Amniotic stem cell (primary cell): Measurements from ENCODE around the gene SLBP.
A peak's percentile ranks its signal among the peaks of the same experiment; 100 is the strongest.

Source experiments
- DNase-seq: peaks from one replicate; lab custom pipeline; 2025; lab: John Stamatoyannopoulos, UW

SLBP gene

DNA sequence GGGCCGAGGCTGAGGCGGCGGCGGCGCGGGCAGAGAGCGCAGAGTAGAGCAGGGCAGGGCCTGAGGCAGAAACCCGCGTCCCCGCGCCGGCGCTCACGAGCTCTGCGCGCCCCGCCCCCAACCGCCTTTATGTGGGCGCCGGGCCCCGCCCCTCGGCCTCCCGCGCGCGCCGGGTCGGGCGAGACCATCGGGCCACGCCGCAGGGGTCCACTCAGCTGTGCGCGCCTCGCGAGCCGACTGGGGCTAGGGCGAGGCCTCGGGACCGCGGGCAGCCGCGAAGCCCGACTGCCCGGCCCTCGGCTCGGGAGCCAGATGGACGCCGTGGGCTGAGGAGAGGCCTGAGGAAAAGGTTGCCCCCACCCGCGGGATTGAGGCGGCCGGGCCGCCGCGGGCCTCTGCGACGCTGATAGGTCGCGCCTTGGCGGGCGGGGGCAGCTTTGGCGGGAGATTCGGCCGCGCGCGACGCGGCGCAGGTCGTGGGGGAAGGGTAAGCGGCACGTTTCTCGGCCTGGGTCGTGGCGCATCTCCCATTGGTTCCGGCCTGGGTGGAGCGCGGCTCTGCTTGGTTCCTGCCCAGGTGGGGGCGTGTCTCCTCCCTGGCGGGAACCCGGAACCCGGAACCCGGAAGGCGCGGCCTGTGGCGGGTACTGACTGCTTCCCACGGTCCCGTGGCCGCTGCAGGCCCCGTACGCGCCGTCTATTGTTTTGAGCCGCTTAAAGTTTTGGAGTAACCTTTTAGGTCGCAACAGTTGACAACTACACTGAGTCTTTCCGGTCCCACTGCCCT is at the start of gene SLBP:
TSS of gene SLBP (minus strand) at position 104 of the 787 bp plus-strand sequence. CDS start 131 bp downstream, outside the sequence.
- DNase-seq: peak; percentile 80

DNA sequence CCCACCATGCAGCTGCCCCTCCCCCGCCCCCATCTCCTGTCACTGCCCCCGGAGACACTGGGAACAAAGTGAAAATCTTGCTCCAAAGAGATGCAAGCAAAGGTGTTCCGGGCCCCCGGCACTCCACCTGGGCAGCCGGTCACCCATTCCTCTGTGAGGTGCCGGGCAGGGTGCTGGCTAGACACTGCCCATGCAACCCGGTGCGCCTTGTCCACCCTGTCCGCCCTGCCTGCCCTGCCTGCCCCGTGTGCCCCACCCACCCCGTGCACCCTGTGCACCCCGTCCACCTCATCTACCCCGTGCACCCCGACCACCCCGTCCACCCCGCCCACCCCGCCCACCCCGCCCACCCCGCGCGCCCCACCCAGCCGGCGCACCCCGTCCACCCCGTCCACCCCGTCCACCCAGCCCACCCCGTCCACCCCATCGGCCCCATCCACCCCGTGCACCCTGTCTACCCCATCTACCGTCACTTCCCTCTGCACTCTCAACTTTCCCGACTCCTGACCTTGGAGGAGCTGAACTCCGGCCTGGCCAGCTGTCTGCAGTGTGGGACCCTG is 49.1 kb upstream of the SLBP start:
- no peak for DNase-seq

DNA sequence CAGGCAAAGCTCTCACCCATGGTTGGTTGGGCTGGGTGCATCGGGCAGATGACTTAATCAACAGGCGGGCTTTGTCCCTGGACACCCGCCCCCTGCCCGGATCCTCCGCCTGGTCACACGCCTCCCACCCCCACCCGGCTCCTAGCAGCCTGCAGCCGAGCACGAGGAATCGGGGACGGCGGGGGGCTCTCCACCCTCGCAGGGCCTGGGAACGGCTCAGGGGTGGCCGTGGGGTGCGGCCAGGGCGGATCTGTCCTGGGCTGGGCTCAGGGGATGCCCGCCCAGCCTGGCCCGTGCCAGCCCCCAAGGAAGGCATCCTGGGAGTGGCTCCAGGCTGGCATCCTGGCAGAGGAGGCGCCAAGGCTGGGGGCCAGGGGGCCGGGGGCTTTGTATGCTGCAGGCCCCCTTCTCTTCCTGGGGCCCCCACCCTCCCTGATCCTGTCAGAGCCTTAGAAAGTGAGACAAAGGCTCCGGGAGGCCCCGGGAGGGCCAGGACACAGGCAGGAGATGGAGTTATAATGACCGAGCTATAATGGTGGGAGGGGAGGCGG is 48.5 kb upstream of the SLBP start:
- no peak for DNase-seq

DNA sequence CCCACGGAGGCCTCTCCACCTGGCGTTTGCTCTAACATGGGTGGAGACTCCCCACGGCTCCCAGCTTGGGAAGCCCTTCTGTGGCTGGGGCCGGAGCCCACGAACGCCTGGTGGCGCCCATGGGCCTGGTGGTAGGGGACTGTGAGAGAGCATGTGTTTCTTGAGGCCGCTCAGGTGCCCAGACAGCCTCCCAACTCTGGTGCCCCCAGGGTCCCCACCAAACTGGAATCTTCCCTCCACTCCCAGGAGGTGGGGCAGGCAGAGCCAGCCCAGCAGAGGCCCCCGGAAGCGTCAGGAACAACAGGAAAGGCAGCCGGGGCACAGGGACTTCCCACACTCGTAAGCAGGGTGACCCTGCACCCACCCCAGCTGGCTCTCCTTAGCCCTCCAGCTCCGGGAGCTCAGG is 47.7 kb upstream of the SLBP start:
- no peak for DNase-seq

DNA sequence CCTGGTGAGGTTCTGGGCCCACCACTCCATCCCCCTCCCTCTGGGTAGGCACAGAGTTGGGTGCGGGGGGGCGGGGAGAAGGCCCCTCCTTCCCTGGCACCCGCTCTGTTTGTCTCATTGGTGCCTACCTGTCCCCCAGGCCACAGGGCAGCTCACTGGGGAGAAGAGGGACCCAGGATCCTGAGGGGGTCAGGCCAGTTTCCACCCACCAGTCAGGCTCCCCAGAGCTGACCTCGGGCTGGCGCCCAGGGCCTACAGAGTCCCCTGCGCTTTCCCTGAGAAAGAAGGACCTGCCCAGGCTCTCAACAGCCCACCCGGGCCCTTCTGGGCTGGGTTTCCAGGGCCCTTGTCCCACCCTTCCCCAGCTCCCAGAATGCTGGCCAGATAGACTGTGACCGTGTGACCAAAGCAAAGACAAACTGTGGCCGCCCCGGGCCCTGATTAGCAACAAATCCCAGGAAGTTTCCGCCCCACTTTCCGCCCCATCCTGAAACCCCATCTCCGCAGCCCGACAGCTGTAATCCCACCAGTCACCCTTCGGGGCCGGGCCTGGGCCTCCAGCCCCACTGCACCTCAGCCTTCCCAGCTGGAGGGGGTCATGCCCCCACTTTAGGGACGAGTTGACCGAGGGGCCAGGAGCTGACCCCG is 47.2 kb upstream of the SLBP start:
- no peak for DNase-seq

DNA sequence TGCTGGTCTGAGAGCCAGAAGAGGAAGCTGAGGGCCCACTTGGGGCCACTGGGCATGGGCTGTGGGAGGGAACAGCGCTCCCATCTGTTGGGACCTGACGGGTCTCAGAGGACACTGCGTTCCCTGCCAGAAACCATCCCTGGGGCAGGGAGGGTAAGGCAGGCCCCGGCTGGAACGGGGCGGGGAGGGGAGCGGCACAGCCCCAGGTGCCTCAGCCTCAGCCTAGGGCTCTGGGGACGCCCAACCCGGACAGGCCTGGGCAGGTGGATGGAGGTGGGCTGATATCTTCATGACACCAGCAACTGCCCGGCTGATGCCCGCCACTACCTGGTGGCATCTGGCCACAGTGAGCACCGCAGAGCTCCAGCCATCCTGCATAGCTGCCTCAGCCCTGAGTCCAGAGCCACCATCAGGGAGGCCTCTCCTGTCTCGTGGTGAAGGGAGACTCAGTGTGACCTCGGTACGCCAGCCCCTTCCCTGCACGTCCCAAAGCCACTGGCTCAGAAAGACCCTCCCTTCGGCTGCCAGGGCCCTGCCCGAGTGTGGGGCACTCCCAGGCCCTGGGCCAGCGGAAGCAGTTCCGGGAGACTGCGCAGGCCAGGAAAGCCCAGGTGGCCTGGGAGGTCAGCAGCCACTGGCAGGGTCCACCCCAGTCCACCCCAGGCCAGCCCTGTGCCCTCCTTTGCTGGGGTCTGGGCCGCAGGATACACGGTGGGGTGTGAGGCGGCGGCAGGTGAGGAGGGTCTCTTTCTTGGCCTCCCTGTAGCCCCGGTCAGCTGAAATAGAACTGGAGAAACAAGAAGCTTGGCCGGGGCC is 46.4 kb upstream of the SLBP start:
- no peak for DNase-seq

DNA sequence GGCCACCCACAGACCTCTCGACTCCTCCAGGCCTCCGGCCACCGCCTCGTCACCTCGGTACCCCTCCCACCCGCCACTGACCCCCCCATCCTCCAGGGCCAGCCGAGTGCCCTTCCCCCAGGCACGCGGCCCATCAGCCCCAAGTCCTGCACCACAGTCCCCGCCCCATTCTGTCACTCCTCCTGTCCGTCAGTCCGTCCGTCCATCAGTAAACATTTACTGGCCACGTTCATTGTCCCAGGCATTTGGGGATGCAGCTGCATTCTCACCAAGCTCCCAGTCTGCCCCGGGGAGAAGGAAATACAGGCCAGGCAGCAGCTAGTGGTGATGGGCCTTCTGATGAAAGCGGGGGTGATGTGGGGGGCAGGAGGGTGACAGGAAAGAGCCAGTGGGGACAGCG is 45.7 kb upstream of the SLBP start:
- no peak for DNase-seq

DNA sequence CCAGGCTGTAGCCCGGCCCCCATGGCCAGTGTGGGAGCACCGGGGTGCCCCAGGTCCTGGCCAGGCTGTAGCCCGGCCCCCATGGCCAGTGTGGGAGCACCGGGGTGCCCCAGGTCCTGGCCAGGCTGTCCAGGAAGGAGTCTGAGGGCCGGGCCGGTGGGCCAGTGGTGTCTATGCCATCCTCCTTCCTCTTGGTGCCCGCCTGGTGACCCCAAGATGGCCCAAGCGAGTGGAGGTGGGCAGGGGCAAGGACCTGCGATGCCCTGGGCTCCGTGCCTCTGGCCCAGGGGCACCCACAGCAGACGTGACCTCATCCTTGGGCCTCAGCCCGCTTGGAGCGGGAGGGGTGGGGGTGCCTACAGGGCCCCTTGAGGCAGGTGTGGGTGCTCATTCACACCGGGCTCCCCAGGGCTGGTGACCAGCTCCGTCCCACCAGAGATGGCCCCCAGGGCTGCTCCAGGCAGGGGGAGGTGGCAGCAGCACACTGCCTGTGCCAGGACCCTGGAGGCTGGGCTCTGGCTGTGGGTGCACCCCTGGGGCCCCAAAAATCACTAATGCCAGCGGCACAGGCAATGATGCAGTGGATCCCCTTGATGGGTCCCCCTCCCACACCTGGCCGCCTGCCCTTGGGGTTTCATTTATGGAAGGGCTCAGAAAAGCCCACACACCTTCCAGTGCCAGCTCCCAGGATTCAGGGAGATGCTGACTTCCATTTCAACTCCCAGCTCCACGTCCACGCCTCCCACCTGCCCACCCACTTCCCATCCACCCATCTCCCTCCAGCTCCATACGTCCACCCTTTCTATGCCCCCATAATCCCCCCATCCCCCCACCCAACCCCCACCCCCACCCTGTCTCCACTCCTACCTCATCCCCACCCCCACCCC is 45.0 kb upstream of the SLBP start:
- DNase-seq: no peak

DNA sequence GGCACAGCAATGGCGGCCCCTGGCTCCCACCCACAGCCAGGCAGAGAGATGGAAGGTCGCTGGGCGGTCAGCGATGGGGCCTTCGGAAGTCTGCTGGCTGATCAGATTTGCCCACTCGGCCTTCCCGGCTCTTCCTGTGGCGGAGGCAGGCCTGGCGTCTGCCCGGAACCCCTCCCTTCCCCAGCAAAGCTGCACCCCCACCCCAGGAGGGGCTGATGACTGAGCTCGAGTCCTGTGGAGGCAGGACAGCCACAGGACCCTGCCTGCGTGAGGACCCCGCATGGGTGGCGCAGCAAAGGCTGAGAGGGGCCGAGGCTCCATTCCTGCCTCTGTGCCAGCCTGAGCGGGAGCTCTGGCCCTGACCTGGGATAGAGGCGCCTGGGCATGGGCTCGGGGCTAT is 44.0 kb upstream of the SLBP start:
- DNase-seq: no peak

DNA sequence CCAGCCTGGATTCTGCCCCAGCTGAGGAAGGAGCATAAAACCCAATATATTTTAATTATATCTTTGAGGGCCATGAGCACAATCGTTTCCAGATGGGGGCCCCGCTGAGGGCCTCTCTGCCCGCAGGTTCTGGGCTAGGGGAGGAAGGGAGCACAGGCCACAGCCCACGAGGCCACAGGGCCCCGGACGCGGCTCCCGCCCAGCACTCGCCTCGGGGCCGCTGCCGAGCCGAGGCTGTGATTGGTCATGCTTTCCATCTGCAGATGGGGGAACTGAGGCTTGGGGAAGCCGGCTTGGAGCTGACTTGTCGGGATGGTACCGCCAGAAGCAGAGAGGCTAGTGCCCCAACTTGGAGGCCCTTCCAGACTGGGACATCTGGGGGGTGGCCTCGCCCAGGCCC is 43.2 kb upstream of the SLBP start:
- DNase-seq: no peak

DNA sequence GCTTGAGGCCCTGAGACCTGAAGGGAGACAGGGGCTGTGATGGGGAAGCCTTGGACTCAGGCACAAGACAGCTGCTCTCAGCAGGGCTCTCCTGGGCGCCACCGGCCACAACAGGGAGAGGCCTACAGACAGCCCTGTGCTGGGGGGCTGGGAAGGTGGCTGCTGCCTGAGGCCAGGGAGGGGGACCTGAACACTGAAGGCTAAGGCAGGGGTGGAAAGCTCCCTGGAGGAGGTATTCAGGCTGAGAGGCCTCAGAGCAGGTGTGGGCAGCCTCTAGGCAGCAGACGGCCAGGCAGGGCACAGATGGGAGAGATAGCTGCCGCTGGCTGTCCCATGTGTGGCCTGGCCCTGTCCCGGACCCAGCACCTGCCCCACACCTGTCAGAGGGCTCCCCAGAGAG is 42.2 kb upstream of the SLBP start:
- DNase-seq: no peak

DNA sequence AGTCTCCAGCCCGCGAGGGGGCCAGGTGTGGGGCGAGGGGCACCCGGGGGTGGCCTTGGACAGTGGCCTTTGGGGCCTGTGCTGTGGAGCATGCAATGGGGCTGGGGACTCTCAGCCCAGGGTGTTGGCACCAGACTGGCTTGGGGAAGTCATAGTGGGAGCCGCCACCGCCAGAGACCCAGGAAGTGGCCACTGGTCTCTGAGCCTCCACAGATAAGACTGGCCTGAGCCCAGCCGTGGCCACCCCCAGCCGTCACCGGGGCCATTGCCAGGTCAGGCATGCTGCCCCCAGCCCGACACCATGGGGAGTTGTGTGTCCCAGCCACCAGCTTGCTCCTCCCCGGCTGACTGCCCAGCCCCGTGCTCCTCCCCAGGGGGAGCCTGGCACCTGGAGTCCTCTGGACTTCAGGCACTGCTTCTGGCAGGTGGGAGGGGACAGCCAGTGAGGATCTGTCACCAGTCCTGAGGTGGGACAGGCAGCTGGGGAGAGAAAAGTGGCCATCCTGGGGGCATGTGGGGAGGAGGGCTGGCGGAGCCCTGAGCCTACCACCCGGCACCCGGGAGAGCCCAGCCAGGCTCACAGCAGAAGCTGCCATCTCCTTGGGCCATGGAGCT is 41.7 kb upstream of the SLBP start:
- no peak for DNase-seq

DNA sequence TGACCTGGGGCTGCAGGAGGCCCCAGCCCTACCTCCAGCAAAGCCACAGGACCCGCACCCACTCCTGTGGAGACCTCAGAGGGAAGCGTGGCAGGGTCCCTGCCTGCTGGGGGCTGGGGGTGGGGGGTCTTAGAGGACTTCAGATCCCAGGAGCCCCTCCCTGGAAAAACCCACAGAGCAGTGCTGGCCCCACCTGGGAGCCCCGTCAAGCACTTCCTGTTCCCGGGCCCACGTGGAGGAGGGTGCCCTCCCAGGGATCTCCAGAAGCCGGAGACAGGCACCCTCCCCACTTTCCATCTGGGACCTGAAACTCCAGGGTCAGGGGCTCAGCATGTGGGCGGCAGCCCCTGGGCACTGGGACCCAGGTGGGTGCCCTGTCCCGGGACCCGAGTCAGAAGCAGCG is 41.2 kb upstream of the SLBP start:
- no peak for DNase-seq

DNA sequence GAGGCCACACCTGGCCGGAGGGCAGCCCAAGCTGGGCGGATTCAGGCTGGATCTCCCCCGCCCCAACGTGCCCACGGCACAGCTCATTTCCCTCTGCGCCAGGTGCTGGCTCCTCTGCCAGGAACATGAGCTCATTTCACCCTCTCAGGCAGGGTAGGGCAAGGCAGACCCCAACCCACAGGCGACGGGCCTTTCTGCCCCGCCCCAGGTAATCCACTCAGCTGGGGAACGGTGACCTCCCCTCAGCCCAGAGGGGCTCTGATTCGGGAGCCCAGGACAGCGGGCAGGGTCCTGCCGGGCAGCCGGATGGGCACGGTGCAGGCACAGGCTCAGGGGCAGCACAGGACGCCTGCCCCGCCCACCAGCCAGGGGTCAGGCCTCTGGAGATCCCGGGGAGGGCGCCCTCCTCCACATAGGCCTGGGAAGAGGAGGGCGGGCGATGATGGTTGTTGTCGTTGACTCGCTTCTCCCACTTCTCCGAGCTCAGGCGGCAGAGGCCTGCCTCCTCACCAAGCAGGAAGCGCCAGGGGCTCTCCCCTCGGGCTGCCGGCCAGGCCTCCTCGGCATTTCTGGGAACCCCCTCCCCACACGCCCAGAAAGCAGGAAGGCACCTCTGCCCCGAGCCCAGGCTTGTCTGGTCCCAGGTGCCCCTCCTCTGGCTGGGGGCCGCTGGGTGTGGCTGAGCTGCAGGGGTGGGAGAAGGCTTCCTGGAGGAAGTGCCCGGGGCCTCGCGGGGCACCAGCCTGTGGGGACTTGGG is 40.3 kb upstream of the SLBP start:
- no peak for DNase-seq

DNA sequence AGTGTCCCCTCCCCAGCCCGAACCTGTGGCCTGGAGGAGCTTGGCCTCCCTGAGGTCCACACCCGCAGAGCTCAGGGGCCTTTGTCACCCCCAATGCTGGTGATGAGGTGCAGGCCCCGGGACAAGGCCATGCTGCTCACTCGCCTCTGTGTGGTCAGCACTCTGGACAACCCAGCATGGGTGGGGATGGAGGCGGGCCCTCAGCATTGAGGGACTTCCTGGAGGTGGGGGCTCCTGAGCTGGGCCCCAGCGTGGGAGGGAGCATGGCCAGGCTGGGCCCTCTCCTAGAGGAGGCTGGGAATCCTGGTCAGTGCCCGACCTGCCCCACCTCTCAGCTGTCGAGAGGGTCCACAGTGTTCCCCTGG is 39.8 kb upstream of the SLBP start:
- no peak for DNase-seq

DNA sequence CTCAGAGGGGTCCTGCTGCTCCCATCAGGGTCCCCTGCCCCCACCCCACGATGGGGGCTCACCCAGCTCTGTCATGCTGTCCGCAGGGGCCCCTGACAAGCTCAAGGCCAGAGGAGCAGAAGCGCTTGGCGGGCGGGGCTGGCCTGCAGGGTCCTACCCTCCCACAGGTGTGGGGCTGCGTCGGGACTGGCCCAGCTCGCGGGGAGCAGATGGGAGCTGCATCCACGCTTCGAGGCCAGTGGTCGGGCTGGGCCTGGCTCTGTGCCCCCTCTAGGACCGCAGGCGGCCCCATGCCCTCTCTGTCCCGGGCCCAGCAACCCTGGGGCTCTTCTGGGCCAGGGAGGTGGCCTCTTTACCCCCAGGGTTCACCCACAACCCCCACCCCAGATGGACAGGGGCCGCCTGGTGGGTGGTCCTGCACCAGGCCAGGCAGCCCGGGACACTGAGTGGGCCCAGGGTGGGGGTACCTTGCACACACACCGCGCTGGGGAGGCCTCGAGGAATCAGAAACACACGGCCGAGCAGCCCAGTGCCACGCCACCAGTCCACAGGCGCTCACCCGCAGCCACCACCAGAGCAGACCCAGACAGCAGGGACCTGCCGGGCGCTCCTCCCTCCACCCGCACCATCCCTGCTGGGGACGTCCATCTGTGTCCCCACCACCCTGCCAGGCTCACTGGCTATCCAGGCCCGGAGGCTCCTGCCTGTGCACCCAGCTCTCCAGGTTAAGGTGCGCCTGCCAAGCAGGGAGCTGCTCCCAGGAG is 39.2 kb upstream of the SLBP start:
- no peak for DNase-seq

DNA sequence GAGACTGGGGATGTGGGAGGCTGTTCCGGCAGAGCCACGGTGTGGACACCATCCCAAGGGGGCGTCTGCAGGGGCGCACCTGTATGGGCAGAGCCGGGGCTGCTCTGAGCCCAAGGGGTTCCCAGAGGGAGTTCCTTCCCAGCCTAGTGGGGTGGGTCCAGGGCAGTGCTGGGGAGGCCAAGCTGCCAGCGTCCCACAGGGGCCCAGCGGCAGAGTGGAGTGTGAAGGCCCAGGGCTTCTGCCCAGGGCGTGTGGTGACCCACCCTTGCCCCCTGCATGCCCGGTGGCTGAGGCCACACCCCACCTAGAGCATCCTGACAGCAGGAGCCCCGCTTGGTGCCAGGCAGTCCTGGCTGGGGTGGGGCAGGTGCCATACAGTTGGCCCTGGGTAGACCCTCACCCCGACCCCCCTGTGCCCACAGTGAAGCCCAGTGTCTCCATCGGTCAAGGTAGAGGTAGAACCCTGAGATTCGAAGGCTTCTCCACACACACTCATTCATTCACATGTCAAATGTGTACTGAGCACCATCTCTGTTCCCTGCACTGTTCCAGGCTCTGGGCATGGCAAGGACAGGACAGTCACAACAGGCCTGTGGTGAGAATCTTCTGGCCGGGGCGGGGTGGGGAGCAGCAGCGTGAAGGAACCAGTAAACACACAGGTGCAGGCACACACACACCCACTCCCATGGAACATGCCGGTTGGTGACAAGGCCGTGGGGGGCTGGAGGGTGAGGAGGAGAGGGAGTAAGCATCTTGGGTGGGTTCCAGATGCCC is 38.4 kb upstream of the SLBP start:
- no peak for DNase-seq

DNA sequence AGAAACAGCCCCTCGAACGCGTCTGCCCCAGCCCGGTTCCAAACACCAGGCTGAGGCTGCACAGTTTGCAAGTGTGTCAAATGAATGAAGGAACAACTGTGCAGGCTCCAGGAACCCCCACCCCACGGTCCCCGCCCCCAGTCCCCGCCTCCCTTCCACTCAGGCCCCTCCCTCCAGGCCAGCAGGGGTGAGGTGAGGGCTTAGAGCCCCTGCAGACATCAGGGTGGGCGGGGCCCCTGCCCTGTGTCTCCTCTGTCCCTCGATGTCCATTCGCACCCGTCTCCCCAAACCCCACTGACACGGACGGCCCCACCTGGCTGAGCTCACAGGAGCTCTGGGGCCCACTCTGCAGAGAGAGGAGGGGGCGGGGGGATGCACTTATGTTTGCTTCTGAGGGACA is 37.7 kb upstream of the SLBP start:
- DNase-seq: no peak

DNA sequence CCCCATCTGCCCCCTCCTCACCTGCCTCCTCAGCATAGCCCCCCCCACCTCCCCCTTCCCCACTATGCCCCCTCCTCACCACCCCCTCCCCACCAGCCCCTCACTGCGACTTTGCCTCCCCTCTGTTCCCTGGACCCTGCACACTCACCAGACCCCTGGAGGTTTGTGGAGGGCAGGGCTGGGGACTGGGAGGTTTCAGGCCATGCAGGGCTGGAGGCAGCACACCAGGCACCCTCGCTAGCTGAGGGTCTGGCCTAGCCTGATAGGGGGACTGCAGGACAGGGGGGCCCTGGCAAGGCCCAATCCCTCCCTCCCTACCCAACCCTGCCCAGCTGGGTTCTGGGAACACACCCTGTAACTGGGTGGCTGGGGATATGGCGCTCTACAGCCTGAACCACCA is 37.3 kb upstream of the SLBP start:
- DNase-seq: no peak
